Endometrium (tissue), 2 donors: ENCODE data around the gene ARID5B.

Experiments
- FAIRE-seq: peaks from 2 replicates; lab custom pipeline; 2012; peaks lifted over from hg19 to GRCh38; lab: Jason Lieb, UNC
- donor health status: control.
- donor health status: control.

Gene ARID5B

GRCh38 chr10:62053860-62054259 lies 152.4 kb downstream of the ARID5B start:
- FAIRE-seq: no peak

- FAIRE-seq: no peak
Observed at GRCh38 chr10:62054408-62054807, 152.9 kb downstream of the ARID5B start.

- no peak for FAIRE-seq
Observed at GRCh38 chr10:62054830-62055229, 153.3 kb downstream of the ARID5B start.

DNA sequence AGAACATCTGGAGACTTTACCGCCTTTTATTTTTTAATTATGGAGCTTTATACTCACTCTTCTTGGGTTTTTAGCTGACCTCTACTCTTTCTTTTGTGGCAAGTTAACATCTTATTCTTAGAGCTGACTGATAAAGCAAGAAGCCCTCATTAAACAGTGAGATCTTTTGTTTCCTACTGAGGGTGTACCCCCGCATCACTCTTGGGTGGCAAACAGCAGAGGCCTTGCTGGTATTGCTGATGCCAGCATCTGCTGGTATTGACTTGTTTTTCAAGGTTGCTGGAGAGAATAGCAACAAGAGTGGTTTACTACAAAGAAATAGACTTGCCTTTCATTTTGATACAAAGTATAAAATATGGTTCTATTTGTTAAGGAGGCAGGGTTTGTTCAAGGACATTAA lies 154.7 kb downstream of the ARID5B start:
- FAIRE-seq: no peak

GRCh38 chr10:62056698-62057097 lies 155.2 kb downstream of the ARID5B start:
- FAIRE-seq: no peak

DNA sequence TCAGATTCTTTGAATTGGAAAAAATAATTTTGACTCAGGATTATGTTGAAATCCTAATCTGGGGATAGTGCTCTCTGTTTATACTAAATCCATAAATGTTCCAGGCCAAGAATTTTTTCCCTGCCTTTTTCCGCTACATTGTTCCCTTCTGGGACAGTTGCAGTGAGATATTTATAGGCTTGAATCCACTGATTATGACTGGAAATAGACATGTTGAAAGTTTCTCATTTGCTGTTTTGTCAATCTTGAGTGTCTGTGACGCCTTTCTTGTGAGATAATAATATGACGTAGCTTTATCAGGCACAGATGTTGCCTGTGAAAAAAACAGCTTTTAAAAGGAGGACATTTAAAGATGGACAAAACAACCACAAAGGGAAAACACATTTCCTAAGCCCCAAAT lies 155.9 kb downstream of the ARID5B start:
- peak; percentile 77 for FAIRE-seq

GRCh38 chr10:62057850-62058249 lies 156.4 kb downstream of the ARID5B start:
- no peak for FAIRE-seq

- no peak for FAIRE-seq
Observed at GRCh38 chr10:62058476-62058875, 157.0 kb downstream of the ARID5B start.

DNA sequence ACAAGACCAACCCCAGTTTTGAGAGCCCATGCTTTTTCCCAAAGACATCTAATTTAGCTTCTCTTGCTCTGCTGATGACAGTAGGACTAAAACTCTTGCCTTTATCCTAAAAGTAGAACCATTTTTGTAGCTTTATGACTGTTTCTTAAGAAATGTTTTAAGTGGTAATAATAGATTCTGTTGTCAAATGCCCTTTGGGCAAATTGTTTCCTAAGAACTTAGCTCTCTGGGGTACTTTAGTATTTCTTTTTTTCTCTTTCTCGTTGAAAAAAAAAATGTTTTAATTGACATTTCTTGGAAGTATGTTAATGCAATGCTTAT lies 157.4 kb downstream of the ARID5B start:
- FAIRE-seq: no peak

DNA sequence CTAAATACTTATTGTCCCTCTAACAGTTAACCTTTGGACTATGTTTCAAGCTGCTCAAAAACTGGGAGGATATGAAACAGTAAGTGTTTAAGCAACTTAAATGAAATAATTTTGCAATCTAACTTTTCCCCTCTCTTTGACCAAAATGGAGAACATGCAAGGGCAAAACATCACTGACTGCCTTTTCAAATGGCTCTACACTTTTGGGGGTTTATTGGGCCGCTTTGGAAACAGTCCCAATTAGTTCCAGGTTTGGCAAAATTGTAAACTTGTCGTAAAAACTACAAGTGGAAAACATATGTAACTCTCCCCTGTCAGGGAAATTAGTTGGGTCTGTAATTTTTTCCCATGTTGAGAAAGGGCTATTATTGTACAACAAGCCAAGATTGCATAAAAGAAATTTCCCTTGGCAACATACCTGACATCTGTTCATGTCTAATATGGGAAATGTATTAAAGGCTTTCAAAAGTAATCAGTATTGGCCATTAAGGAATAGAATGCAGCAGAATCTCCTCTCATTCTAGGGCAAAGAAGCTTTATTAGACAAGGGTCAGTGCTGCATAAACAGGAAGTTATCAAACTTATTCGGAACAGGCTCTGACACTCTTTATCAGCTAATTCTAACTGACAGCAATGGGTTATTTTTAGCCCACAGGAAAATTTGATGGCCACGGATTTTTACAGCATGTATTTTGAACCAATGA lies 157.9 kb downstream of the ARID5B start:
- FAIRE-seq: peak; percentile 89

DNA sequence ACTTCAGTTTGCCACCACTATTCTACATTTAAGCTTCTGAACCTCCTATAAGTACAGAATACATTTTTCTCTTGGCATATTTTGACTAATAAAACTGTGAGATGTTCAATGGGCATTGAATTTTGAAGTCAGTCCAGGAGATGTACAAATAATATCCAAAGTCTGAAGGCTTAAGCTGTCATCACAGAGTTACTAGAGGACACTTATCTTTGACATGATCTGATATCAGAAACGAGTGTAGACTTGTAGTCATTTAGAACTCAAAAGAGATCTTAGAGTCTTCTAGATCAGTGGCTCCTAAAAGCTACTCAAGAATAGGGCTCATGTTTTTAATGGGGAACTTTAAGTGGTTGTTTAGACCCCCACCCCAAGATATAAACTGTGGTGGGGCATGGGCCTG lies 160.5 kb downstream of the ARID5B start:
- FAIRE-seq: no peak

DNA sequence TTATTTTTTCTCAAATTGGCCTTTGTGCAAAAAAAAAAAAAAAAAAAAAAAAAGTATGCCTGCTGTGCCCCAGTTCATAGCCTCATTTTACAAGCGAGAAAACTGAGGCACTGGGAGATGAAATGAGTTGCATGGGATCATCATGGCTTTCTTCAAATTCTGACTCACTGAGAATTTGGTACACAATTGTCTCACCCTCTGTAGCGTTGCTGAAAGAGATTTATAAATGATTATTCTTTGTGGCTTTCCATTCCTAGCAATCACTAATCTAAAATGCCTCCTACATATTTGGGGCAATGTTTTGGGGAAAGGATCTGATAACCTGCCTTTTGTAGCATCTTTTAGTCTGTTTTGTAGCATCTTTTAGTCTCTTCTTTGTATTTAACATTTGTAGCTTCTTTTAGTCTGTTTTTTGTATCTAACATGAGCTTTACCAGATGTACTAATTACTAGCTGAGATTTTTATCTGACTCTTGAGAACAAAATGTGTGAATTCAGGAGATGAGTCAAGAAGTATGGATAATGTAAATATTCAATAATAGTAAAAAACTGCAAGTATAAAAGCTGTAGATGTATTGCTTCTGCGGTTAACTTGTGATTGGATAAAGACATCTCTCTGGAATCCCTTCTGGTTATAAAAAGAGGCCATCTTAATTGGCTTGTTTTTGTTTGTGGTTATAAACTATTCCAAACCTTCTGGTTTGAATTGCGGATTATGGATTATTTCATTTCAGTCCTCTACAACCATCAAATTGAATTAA lies 161.4 kb downstream of the ARID5B start:
- peak; percentile 23 for FAIRE-seq

DNA sequence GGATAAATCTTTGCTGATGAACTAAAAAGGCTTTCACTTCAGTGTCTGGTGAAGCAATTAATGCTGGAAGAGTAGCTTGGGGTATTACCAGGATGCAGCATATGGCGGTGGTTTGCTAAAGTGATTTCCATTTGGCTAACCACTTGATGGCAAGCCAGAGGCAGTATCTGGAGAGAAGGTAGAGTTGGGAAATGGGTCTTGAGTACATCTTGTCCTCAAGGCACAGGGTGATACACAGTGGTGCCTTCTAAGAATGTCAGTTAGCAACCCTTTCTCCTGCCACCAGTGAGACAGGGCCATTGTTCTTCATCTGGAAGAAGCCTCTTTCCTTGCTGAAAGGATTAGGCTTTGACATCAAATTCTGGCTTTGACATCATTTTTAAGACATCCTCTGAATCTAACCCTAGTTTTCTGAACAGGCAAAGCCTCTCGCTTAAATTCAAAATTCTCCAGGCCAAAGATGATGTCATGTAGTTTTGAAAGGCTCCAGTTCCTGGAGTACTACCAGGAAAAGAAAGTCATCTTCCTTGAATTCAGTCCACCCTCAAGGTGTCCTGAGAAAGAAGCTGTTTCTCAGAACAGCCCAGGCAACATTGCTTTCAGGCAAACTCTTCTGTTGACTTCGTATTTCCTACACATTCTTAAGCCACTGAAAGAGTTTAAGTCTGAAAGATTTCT lies 162.4 kb downstream of the ARID5B start:
- FAIRE-seq: no peak

DNA sequence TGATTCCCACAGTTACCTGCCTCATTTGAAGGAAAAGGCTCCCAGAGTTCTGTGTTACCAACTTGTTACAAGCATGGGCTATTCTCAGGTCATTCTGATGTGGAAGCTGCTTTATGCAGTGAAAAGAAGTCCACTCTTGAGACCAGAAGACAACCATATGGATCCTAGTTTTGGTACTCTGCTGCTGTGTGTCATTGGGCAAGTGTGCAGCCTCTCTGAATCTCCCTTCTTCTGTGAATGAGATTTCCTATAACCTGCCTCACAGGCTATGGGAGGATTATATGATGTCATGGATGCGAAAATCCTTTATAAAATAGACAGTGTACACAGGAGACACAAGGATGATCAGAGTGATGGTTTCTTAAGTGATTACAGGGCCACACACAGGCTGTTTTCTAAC lies 166.1 kb downstream of the ARID5B start:
- no peak for FAIRE-seq

- FAIRE-seq: no peak
Observed at GRCh38 chr10:62068464-62068863, 167.0 kb downstream of the ARID5B start.

GRCh38 chr10:62069452-62070178 lies 168.1 kb downstream of the ARID5B start:
- FAIRE-seq: no peak

GRCh38 chr10:62071846-62072281 lies 170.4 kb downstream of the ARID5B start:
- FAIRE-seq: no peak

DNA sequence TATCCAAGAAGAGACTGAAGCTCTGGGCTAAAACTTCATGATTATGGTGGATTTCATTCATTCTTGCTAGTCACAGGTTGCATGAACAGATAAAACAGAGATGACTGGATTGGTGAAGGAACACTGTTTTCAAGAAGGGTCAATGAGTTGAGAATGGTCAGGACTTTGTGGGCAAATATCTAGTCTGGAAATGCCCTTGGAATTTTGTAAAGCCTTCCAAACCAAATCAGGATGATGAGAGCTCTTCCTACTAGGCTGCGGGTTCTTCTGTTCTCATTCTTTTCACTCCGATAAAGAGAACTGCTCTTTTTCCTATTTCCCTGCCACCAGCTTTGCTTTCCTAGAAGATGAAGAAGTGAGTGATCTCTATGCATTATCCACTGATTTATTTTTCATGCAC lies 171.4 kb downstream of the ARID5B start:
- FAIRE-seq: no peak

DNA sequence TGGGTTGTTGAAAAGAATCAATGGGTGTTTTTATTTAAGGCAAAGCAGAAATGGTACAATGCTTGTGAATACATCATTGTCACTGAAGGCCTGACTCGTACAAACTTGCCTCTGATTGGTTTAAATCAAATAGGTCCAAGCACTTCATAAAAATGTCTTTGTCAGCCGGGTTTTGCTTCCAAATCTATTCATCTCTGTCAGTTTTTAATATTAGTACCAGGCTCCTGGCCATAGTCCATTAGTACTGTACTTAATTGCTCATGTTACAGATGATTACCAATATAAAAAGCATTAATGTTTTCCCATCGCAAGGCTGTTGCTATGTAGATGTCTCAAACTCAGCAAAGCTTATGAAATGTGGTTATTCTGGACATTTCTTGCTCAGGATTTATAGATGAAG lies 171.9 kb downstream of the ARID5B start:
- FAIRE-seq: no peak

DNA sequence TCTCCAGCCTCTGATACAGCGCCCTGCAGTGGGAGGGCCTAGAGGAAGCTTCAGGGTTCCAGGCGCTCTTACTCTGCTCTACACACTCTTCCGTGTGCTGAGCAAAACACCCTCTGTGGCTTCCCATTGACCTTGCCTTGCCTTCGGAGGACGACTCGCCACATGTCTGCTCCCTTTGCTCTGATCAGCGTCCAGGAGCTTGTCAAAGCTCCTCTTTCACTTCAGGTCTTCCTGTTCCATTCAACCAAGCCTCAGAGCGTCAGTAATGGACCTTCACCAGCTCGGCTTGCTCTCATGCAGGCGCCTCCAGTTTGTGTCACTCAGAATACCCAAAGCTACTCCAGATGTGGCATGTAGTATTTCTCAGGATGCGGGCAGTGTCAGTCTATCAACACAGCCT lies 173.9 kb downstream of the ARID5B start:
- FAIRE-seq: no peak

- no peak for FAIRE-seq
Observed at GRCh38 chr10:62075912-62076311, 174.4 kb downstream of the ARID5B start.

GRCh38 chr10:62076891-62077290 lies 175.4 kb downstream of the ARID5B start:
- FAIRE-seq: no peak
